Right renal cortex interstitium (tissue), 3 donors: Measurements from ENCODE around the gene C16orf92. TPM values are rescaled to one million over a fixed set of nuclear protein-coding genes. Genes with fewer than 3 reads are reported as not detected.

Source experiments
- DNase-seq, 3 donors: peaks; one replicate each; pipeline ENCODE4 v3.0.0-alpha.2; 2013; ENCODE audit warnings: low read depth in 3 of 3, low spot score in 2 of 3
- polyA plus RNA-seq, 3 donors: library from polyadenylated mRNA; unstranded; fragments of 120-200 nt; gene quantifications; one replicate each; pipeline ENCODE4 v1.2.1, GENCODE V29; 2013; ENCODE audit not compliant: insufficient read length in 3 of 3

Gene C16orf92
- not detected for polyA plus RNA-seq

GRCh38 chr16:30022887-30023286 is at the start of gene C16orf92:
Gene C16orf92 (plus strand): TSS chr16:30023198. CDS start chr16:30023341, 143 bp downstream.
- DNase-seq: no peak

GRCh38 chr16:29973384-29974246 is 49.4 kb upstream of the C16orf92 start, which contains the start of gene TAOK2:
Gene TAOK2 (plus strand): TSS chr16:29973868. CDS start chr16:29977773, 3,905 bp downstream.
- DNase-seq: peak; percentile 92 to 97 (median 97)

DNA sequence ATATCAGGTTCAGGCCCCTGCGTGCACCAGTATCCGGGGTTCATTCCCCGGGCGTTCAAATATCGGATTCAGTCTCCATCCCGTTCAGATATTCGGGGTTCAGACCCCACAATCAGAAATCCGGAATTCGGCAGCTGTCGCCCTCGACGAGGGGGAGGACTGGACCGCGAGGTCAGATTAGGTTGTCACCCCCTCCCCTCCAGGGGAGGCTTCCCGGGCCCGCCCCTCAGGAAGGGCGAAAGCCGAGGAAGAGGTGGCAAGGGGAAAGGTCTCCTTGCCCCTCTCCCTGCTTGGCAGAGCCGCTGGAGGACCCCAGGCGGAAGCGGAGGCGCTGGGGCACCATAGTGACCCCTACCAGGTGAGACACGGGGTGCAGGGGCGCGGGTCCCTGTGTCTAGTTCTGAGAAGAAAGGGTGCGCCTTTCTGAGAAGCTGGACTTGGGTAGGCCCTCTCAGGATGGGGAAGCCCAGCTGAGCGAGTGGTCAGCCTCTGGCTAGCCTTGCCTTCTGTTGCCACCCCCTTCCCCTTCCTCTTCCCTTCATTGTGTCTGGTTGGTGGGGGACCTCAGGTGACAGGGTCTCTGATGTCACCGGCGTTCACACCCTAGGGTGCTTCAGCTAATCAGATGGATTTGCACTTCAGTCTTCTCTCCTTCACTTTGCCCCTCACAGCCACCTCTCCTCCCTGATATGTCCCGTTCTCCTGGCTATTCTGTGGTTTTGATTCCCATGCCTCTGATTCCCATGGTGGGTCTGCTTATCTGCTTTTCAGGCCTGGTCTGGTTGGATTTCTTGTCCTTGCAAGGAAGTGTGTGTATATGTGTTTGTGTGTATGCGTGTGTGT is 48.5 kb upstream of the C16orf92 start:
- no peak for DNase-seq

GRCh38 chr16:29975134-29975538 is 47.9 kb upstream of the C16orf92 start:
- DNase-seq: no peak

DNA sequence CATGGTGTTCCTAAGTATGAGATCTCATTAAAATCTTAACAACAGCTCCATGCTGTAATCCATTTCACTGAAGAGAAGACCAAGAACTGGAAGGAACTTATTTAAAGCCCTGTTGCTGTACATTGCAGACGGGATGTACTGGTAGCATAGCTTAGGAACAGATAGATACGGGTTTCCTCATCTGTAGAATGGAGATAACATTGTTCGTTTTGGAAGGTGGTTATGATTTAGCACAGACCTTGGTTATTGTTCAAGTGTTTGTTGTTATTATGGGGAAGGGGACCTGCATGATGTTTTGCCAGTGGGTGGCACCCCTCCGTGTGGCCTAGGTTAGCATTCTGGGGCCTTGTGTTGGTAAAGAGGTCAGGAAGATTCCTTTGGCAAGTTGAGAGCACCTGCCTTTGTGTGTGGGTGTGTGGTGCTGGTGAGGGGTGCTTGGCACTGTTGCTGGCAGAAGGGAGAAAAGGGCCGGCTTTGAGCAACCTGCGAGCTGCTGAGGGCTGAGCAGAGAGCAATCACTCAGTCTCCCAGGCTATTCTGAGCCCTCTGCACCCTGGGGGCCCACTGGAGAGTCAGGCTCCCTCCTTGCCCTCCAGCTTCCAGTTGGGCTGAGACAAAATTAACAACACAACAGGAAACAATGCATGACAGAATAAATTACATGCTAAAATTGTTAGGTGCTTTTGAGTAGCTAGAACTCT is 47.0 kb upstream of the C16orf92 start:
- no peak for DNase-seq

DNA sequence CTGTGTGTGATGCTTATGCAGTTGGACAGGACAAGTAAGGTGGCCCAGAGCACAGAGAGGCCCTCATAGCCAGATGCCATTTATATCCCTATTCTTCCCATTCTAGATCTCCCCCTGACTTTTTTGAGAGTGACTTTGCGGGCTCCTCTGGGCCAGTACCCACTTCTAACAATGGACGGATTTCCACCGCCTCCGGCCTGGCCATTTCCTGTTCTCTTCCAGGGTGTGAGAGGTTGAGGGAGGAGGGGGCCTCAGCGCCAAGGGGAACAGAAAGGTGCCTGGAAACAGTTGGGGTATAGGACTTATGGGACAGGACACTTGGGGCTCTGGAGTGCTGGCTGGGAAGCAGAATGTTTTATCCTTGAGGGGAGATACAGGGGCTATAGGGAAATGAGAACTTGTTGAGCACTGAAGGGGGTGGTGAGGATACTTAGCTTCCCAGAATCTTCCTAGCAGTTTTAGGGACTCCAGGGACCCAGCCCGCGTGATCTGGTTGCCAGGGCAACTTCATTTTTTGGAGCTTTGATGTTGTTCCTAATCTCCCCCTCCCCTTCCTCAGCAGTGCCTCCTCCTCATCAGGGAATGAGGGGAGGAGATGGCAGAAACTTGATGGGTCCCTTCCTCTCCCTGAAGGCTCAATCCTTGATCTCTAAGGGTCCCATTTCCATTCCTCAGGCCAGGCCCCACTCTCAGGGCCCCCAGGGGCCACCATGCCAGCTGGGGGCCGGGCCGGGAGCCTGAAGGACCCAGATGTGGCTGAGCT is 45.8 kb upstream of the C16orf92 start:
- DNase-seq: no peak

- no peak for DNase-seq
These were observed 44.9 kb upstream of the C16orf92 start for GRCh38 chr16:29978081-29978480.

- no peak for DNase-seq
These were observed 44.3 kb upstream of the C16orf92 start for GRCh38 chr16:29978564-29979270.

GRCh38 chr16:29982560-29983419 is 40.2 kb upstream of the C16orf92 start:
- no peak for DNase-seq

DNA sequence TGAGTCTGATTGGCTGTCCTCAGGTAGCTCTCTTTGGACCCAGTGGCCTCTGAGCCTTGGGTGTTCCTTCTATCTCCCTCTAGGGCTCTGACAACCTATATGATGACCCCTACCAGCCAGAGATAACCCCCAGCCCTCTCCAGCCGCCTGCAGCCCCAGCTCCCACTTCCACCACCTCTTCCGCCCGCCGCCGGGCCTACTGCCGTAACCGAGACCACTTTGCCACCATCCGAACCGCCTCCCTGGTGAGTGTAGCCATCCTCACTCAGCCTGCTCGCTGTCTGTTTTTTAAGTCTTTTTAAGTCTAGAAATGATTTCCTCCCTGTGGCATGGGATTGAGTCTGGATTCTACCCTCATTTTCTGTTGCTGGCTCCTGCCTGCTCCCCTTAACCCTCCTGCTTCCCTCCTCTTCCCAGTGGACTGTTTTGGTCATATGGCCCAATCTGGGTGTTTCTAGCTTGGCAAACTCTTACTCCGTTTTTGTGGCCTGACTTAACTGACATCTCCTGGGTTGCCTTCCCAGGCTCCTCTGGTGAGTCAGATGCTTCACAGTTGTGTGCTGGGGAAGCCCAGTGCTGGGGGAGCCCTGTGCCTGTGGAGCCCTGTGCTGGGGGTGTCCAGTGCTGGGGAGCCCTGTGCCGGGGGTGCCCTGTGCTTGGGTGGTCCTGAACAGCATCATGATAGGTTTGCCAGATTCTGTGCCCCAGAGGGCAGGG is 39.4 kb upstream of the C16orf92 start:
- DNase-seq: no peak

- DNase-seq: no peak
These were observed 38.7 kb upstream of the C16orf92 start for GRCh38 chr16:29984137-29984763.

- DNase-seq: no peak
These were observed 38.2 kb upstream of the C16orf92 start for GRCh38 chr16:29984764-29985147.

DNA sequence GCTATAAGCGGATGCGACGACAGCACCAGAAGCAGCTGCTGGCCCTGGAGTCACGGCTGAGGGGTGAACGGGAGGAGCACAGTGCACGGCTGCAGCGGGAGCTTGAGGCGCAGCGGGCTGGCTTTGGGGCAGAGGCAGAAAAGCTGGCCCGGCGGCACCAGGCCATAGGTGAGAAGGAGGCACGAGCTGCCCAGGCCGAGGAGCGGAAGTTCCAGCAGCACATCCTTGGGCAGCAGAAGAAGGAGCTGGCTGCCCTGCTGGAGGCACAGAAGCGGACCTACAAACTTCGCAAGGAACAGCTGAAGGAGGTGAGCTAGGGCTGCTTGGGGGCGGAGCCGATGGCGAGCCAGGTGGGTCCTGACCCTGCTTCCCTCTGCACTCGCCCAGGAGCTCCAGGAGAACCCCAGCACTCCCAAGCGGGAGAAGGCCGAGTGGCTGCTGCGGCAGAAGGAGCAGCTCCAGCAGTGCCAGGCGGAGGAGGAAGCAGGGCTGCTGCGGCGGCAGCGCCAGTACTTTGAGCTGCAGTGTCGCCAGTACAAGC is 37.7 kb upstream of the C16orf92 start:
- no peak for DNase-seq

- no peak for DNase-seq
These were observed 36.8 kb upstream of the C16orf92 start for GRCh38 chr16:29986231-29986630.

DNA sequence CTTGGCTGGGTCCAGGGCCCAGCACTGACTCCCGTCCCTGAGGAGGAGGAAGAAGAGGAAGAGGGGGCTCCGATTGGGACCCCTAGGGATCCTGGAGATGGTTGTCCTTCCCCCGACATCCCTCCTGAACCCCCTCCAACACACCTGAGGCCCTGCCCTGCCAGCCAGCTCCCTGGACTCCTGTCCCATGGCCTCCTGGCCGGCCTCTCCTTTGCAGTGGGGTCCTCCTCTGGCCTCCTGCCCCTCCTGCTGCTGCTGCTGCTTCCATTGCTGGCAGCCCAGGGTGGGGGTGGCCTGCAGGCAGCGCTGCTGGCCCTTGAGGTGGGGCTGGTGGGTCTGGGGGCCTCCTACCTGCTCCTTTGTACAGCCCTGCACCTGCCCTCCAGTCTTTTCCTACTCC is 36.1 kb upstream of the C16orf92 start:
- DNase-seq: no peak

DNA sequence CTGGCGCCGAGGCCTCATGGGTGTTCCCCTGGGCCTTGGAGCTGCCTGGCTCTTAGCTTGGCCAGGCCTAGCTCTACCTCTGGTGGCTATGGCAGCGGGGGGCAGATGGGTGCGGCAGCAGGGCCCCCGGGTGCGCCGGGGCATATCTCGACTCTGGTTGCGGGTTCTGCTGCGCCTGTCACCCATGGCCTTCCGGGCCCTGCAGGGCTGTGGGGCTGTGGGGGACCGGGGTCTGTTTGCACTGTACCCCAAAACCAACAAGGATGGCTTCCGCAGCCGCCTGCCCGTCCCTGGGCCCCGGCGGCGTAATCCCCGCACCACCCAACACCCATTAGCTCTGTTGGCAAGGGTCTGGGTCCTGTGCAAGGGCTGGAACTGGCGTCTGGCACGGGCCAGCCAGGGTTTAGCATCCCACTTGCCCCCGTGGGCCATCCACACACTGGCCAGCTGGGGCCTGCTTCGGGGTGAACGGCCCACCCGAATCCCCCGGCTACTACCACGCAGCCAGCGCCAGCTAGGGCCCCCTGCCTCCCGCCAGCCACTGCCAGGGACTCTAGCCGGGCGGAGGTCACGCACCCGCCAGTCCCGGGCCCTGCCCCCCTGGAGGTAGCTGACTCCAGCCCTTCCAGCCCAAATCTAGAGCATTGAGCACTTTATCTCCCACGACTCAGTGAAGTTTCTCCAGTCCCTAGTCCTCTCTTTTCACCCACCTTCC is 35.5 kb upstream of the C16orf92 start:
- no peak for DNase-seq
